ENCODE data around the gene TMEM30B.

DNA sequence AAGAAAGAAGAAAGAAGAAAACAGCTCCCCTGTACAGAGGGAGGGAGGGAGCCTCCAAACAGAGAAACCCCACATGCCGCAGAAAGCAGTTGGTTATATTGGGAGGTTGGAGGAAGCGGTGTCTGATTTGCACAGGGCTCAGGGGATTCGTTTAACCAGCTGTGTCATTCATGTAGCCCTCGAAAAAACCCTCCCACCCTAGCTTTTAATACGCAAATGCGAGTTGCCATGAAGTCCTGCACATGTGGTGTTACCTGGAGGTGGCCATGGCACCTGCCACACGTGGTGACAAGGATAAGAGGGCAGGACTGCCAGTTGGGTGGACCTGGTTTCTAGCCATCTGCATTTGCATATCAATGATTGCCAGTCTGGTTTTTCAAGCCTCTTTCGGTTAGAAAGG, 40.9 kb downstream of the TMEM30B start:
- TF ChIP-seq, protein P1, sequence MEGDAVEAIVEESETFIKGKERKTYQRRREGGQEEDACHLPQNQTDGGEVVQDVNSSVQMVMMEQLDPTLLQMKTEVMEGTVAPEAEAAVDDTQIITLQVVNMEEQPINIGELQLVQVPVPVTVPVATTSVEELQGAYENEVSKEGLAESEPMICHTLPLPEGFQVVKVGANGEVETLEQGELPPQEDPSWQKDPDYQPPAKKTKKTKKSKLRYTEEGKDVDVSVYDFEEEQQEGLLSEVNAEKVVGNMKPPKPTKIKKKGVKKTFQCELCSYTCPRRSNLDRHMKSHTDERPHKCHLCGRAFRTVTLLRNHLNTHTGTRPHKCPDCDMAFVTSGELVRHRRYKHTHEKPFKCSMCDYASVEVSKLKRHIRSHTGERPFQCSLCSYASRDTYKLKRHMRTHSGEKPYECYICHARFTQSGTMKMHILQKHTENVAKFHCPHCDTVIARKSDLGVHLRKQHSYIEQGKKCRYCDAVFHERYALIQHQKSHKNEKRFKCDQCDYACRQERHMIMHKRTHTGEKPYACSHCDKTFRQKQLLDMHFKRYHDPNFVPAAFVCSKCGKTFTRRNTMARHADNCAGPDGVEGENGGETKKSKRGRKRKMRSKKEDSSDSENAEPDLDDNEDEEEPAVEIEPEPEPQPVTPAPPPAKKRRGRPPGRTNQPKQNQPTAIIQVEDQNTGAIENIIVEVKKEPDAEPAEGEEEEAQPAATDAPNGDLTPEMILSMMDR (tag by site-specific recombination; IDR thresholded peaks at IDR 0.05) = no peak
- TF ChIP-seq, protein P2, sequence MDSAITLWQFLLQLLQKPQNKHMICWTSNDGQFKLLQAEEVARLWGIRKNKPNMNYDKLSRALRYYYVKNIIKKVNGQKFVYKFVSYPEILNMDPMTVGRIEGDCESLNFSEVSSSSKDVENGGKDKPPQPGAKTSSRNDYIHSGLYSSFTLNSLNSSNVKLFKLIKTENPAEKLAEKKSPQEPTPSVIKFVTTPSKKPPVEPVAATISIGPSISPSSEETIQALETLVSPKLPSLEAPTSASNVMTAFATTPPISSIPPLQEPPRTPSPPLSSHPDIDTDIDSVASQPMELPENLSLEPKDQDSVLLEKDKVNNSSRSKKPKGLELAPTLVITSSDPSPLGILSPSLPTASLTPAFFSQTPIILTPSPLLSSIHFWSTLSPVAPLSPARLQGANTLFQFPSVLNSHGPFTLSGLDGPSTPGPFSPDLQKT (IDR thresholded peaks at IDR 0.05; ENCODE audit: borderline replicate concordance, low read depth, low read length) = no peak
- TF ChIP-seq ZNF747 (tag by site-specific recombination; IDR thresholded peaks at IDR 0.05) (no peak), ZNF121 (tag by site-specific recombination; IDR thresholded peaks at IDR 0.05) (no peak), ZNF501 (tag by site-specific recombination; IDR thresholded peaks at IDR 0.05) (no peak), ZNF777 (tag by site-specific recombination; IDR thresholded peaks at IDR 0.05; ENCODE audit: borderline replicate concordance) (no peak), ZNF23 (tag by site-specific recombination; IDR thresholded peaks at IDR 0.05; ENCODE audit: borderline replicate concordance) (no peak), ZSCAN30 (tag by site-specific recombination; IDR thresholded peaks at IDR 0.05) (no peak), ZFP3 (tag by site-specific recombination; IDR thresholded peaks at IDR 0.05; ENCODE audit: low read depth) (no peak)
- TF ChIP-seq, protein P3, sequence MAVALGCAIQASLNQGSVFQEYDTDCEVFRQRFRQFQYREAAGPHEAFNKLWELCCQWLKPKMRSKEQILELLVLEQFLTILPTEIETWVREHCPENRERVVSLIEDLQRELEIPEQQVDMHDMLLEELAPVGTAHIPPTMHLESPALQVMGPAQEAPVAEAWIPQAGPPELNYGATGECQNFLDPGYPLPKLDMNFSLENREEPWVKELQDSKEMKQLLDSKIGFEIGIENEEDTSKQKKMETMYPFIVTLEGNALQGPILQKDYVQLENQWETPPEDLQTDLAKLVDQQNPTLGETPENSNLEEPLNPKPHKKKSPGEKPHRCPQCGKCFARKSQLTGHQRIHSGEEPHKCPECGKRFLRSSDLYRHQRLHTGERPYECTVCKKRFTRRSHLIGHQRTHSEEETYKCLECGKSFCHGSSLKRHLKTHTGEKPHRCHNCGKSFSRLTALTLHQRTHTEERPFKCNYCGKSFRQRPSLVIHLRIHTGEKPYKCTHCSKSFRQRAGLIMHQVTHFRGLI (tag by site-specific recombination; IDR thresholded peaks at IDR 0.05) = no peak
- TF ChIP-seq, protein P4, sequence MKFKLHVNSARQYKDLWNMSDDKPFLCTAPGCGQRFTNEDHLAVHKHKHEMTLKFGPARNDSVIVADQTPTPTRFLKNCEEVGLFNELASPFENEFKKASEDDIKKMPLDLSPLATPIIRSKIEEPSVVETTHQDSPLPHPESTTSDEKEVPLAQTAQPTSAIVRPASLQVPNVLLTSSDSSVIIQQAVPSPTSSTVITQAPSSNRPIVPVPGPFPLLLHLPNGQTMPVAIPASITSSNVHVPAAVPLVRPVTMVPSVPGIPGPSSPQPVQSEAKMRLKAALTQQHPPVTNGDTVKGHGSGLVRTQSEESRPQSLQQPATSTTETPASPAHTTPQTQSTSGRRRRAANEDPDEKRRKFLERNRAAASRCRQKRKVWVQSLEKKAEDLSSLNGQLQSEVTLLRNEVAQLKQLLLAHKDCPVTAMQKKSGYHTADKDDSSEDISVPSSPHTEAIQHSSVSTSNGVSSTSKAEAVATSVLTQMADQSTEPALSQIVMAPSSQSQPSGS (tag by site-specific recombination; IDR thresholded peaks at IDR 0.05; ENCODE audit: low read depth) = no peak
- TF ChIP-seq, protein P5, sequence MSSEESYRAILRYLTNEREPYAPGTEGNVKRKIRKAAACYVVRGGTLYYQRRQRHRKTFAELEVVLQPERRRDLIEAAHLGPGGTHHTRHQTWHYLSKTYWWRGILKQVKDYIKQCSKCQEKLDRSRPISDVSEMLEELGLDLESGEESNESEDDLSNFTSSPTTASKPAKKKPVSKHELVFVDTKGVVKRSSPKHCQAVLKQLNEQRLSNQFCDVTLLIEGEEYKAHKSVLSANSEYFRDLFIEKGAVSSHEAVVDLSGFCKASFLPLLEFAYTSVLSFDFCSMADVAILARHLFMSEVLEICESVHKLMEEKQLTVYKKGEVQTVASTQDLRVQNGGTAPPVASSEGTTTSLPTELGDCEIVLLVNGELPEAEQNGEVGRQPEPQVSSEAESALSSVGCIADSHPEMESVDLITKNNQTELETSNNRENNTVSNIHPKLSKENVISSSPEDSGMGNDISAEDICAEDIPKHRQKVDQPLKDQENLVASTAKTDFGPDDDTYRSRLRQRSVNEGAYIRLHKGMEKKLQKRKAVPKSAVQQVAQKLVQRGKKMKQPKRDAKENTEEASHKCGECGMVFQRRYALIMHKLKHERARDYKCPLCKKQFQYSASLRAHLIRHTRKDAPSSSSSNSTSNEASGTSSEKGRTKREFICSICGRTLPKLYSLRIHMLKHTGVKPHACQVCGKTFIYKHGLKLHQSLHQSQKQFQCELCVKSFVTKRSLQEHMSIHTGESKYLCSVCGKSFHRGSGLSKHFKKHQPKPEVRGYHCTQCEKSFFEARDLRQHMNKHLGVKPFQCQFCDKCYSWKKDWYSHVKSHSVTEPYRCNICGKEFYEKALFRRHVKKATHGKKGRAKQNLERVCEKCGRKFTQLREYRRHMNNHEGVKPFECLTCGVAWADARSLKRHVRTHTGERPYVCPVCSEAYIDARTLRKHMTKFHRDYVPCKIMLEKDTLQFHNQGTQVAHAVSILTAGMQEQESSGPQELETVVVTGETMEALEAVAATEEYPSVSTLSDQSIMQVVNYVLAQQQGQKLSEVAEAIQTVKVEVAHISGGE (tag by site-specific recombination; conservative IDR thresholded peaks at IDR 0.05; ENCODE audit: low read depth) = no peak
